Non-pigmented ciliary epithelial cell (primary cell): Measurements from ENCODE around the gene ARL14EP.

Source experiments
- DNase-seq: peaks from one replicate; pipeline ENCODE4 v3.0.0-alpha.2; 2010; ENCODE audit warnings: low read depth

The ARL14EP gene

DNA sequence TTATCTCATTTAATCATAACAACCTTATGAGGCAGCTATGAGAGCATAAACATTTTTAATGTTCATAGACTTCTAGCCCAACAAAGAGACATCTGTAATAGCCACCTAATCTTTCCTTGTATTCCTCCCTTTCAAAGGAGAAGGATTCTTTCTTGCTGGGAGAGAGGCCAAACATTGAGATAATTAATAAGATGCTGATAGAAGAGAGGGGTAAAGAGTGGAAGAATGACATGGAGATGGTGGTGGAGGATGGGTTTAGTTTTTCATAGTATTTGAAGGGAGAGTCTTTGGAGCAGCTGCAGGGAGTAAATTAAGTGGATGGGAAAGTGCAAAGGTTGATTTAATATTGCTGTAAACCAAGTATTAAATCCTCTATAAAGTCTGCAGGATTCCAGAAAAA is 57.9 kb downstream of the ARL14EP start:
- DNase-seq, result no peak

DNA sequence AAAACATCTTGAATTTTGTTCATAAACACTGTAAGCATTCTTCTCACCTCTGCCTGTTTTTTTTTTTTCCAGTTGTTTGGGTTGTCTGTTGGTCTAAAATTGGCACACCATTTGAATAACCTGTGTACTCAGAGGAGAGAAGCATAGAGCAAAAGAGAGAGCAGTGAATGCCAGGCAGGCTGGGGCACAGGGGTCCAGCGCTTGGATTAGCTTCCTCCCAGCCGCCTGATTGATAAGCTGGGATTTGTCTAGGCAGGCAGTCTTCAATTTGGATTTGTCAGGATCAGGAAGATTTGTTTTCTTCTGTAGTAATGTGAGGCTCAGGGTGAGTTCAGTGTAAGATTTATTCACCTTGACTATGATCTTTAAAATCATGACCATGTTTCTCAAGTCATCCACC is 59.0 kb downstream of the ARL14EP start:
- DNase-seq, result no peak
